GM12878 (cell line): ENCODE measurements around the gene NT5DC3. TPM values are rescaled to one million over a fixed set of nuclear protein-coding genes. Genes with fewer than 3 reads are reported as not detected.

ENCODE experiments used
- ATAC-seq: fragments of 200-7000 bp; cut with Tn5 transposase; 3 replicates; pipeline ENCODE4 v1.9.1; 2020; ENCODE audit warnings: mild to moderate bottlenecking, moderate library complexity
- BruUV-seq: library from RNA; stranded (reverse); fragments of 400-500 nt; replicated peaks from 2 replicates; lab custom pipeline; 2021; lab: Mats Ljungman, UMichigan
- CTCF ChIA-PET: fragments of 300-600 bp; sonication (Branson Sonifier 250); formaldehyde crosslinking; extraction: SDS; loops from one replicate; lab custom pipeline; 2021; ENCODE audit warnings: inconsistent platforms; lab: Yijun Ruan, JAX
- POLR2A ChIA-PET: fragments of 350-600 bp; formaldehyde crosslinking; extraction: SDS; loops from one replicate; lab custom pipeline; 2021; ENCODE audit warnings: inconsistent platforms; lab: Charles Lee
- RAD21 ChIA-PET: fragments of 300-600 bp; sonication (Branson Sonifier 250); formaldehyde crosslinking; loops from one replicate; lab custom pipeline; 2023; ENCODE audit warnings: antibody characterized with exemption; ENCODE audit not compliant: unreplicated experiment; lab: Charles Lee
- SMC1A ChIA-PET: fragments of 300-600 bp; sonication (Branson Sonifier 250); formaldehyde crosslinking; loops from one replicate; lab custom pipeline; 2023; ENCODE audit not compliant: unreplicated experiment, uncharacterized antibody; lab: Charles Lee
- DNase-seq: peaks from one replicate; pipeline ENCODE4 v3.0.0-alpha.2; 2011; ENCODE audit warnings: low read depth, low spot score
- FAIRE-seq: peaks from 3 replicates; lab custom pipeline; 2011; peaks lifted over from hg19 to GRCh38; lab: Jason Lieb, UNC
- H2AFZ ChIP-seq: 2 replicates; pipeline ENCODE4 v1.6.0; 2011; ENCODE audit warnings: low read depth, low read length, control low read depth; ENCODE audit not compliant: control insufficient read depth
- H3K27ac ChIP-seq: 2 replicates; pipeline ENCODE4 v1.5.1; 2011; ENCODE audit warnings: control low read depth; ENCODE audit not compliant: control insufficient read depth, insufficient read depth
- H3K27me3 ChIP-seq, 2 experiments: replicated peaks in 1 of 2; 2 replicates each; pipeline versions ENCODE4 v1.6.0 to v1.6.1; 2011; ENCODE audit warnings: low read length in 1 of 2; ENCODE audit not compliant: control insufficient read depth in 2 of 2, insufficient read depth in 2 of 2
- H3K36me3 ChIP-seq, 2 experiments: 2 replicates each; pipeline ENCODE4 v1.5.1; 2011; ENCODE audit warnings: low read length in 1 of 2; ENCODE audit not compliant: control insufficient read depth in 2 of 2, insufficient read depth in 2 of 2
- H3K4me1 ChIP-seq: 2 replicates; pipeline ENCODE4 v1.6.1; 2011; ENCODE audit warnings: mild to moderate bottlenecking, low read length, moderate library complexity, mixed read lengths; ENCODE audit not compliant: control insufficient read depth, insufficient read depth
- H3K4me2 ChIP-seq: 2 replicates; pipeline ENCODE4 v1.6.0; 2011; ENCODE audit warnings: control low read depth; ENCODE audit not compliant: control insufficient read depth, insufficient read depth
- H3K4me3 ChIP-seq: fragments of 200-600 bp; sonication (generic); 2 replicates; pipeline ENCODE4 v1.5.1; 2016
- H3K79me2 ChIP-seq: 2 replicates; pipeline ENCODE4 v1.6.0; 2011; ENCODE audit warnings: low read length; ENCODE audit not compliant: control insufficient read depth, insufficient read depth
- H3K9ac ChIP-seq: 2 replicates; pipeline ENCODE4 v1.8.0; 2011; ENCODE audit warnings: low read length, control low read depth, mixed read lengths; ENCODE audit not compliant: control insufficient read depth, insufficient read depth
- H3K9me3 ChIP-seq: replicated peaks from 3 replicates; pipeline ENCODE4 v1.5.1; 2011; ENCODE audit warnings: mild to moderate bottlenecking, low read length; ENCODE audit not compliant: control insufficient read depth, insufficient read depth
- H4K20me1 ChIP-seq: 2 replicates; pipeline ENCODE4 v1.6.0; 2011; ENCODE audit not compliant: control insufficient read depth, insufficient read depth
- BMI1 ChIP-seq: fragments of 450-650 bp; IDR thresholded peaks from 2 replicates; pipeline ENCODE4 v1.6.1; 2016; ENCODE audit warnings: mild to moderate bottlenecking, moderate library complexity, borderline replicate concordance
- CEBPB ChIP-seq, 2 experiments: fragments of 150-350 bp in 1 of 2; IDR thresholded peaks; 2 replicates each; pipeline ENCODE4 v1.6.1; 2012 to 2014; ENCODE audit warnings: low read depth in 2 of 2, low read length in 2 of 2, borderline replicate concordance in 1 of 2, inconsistent platforms in 1 of 2
- CEBPZ ChIP-seq: fragments of 150-350 bp; IDR thresholded peaks from 2 replicates; pipeline ENCODE4 v1.6.1; 2016; ENCODE audit warnings: low read depth, low read length
- ETV6 ChIP-seq, 2 experiments: fragments of 450-650 bp in 1 of 2; IDR thresholded peaks in 1 of 2; conservative IDR thresholded peaks in 1 of 2; 2 replicates each; pipeline ENCODE4 v1.6.1; 2014; ENCODE audit warnings: antibody characterized with exemption in 1 of 2, borderline replicate concordance in 1 of 2, low read depth in 1 of 2, mild to moderate bottlenecking in 1 of 2, moderate library complexity in 1 of 2
- IRF3 ChIP-seq: fragments of 450-650 bp; IDR thresholded peaks from 2 replicates; pipeline ENCODE4 v1.6.1; 2014; ENCODE audit warnings: mild to moderate bottlenecking
- LARP7 ChIP-seq: fragments of 450-650 bp; IDR thresholded peaks from 2 replicates; pipeline ENCODE4 v1.6.1; 2017; ENCODE audit warnings: mild to moderate bottlenecking
- NBN ChIP-seq: fragments of 450-650 bp; IDR thresholded peaks from 2 replicates; pipeline ENCODE4 v1.6.1; 2016
- NFYA ChIP-seq: IDR thresholded peaks from 2 replicates; pipeline ENCODE4 v1.6.1; 2011; ENCODE audit warnings: low read depth, mild to moderate bottlenecking, low read length, improper control_type of control experiment, borderline replicate concordance
- PAX5 ChIP-seq: IDR thresholded peaks from 2 replicates; pipeline ENCODE4 v1.6.1; 2011; ENCODE audit warnings: low read depth, low read length, borderline replicate concordance
- SIN3A ChIP-seq: IDR thresholded peaks from 2 replicates; pipeline ENCODE4 v1.6.1; 2012; ENCODE audit warnings: low read depth, low read length, improper control_type of control experiment
- SIX5 ChIP-seq: IDR thresholded peaks from 2 replicates; pipeline ENCODE4 v1.6.1; 2011; ENCODE audit warnings: mild to moderate bottlenecking, low read depth, low read length, moderate library complexity; ENCODE audit not compliant: severe bottlenecking
- SMARCA5 ChIP-seq: fragments of 450-650 bp; IDR thresholded peaks from 2 replicates; pipeline ENCODE4 v1.6.1; 2017; ENCODE audit warnings: mild to moderate bottlenecking
- SPI1 ChIP-seq: IDR thresholded peaks from 2 replicates; pipeline ENCODE4 v1.6.1; 2011; ENCODE audit warnings: low read depth, mild to moderate bottlenecking, low read length, moderate library complexity, borderline replicate concordance; ENCODE audit not compliant: insufficient read depth
- SREBF2 ChIP-seq: IDR thresholded peaks from 2 replicates; pipeline ENCODE4 v1.6.1; 2012; ENCODE audit warnings: mild to moderate bottlenecking, low read length
- YY1 ChIP-seq: IDR thresholded peaks from 2 replicates; pipeline ENCODE4 v1.6.1; 2011; ENCODE audit warnings: low read depth, mild to moderate bottlenecking, low read length
- ZNF592 ChIP-seq: fragments of 450-650 bp; IDR thresholded peaks from 2 replicates; pipeline ENCODE4 v1.6.1; 2017; ENCODE audit warnings: mild to moderate bottlenecking, moderate library complexity
- WGBS: methylation state at CpG from one replicate; pipeline ENCODE4 v1.1.6; 2016; ENCODE audit warnings: low lambda C conversion rate; ENCODE audit not compliant: insufficient replicate concordance, insufficient coverage; ENCODE audit errors: missing lambda C conversion rate; 5-methylcytosine and 5-hydroxymethylcytosine counted together
- in situ Hi-C: fragments of 300-500 bp; cut with MboI; formaldehyde crosslinking; loops from 9 replicates; pipeline ENCODE4 v1.14.3; 2018; ENCODE audit warnings: mixed read lengths
- intact Hi-C: fragments of 100-400 bp; cut with micrococcal nuclease; formaldehyde crosslinking; loops from one replicate; pipeline ENCODE4 v1.14.2; 2022; ENCODE audit not compliant: unreplicated experiment
- polyA plus RNA-seq, 11 experiments: library from polyadenylated mRNA; depleted of rRNA in 4 of 11; unstranded in 6 of 11; stranded (reverse) in 5 of 11; fragments of >200 nt; fragmentation: Nextera tagmentation in 4 of 11; fragmentation: Illumina TruSeq in 1 of 11; extraction: Ambion mirVana in 4 of 11; extraction: Trizol in 1 of 11; gene quantifications; 1 replicate in 1 of 11; 2 replicates in 10 of 11; pipeline versions ENCODE4 v1.2.1 to v1.2.3, GENCODE V29; 2011 to 2016; ENCODE audit warnings: inconsistent platforms in 2 of 11, missing spikeins in 2 of 11, low read depth in 1 of 11
- total RNA-seq, 4 experiments: library from RNA; depleted of rRNA in 3 of 4; stranded (reverse); fragments of >200 nt in 3 of 4; fragmentation: Illumina TruSeq in 1 of 4; extraction: Trizol in 1 of 4; gene quantifications; 2 replicates each; pipeline versions ENCODE4 v1.2.1 to v1.2.3, GENCODE V29; 2013 to 2021

The NT5DC3 gene
- total and polyA plus RNA-seq, 10 of the 15 experiments (the other 5 are each of a cell fraction or from before 2014, with no cell fraction given): 2.0 to 12.4 (median 5.9) TPM

DNA sequence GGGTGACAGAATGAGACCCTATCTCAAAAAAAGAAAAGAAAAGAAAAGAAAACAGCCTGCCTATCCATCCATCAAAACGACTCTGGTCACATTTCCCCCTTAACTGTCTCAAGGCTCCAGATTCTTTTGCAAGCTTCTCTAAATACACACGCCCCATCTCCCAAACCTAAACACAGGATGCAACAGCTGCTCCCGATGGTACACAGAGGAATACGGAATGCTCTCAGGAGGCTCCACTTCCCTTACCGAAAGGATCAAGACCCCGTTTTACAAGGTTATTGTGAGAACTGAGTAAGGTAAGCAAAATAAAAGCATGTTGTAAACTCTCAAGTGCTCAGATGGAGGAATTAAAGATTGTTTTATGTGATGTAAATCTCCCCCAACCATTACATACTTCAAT, 62.3 kb downstream of the NT5DC3 start (continued):
- TF ChIP-seq ETV6 (conservative IDR thresholded peaks at IDR 0.05 in 1 of 2, IDR thresholded peaks at IDR 0.05 in 1 of 2; ENCODE audit: borderline replicate concordance in 1 of 2, low read depth in 1 of 2): no peak
- TF ChIP-seq PAX5: no peak
- no peak for TF ChIP-seq SPI1
- no peak for TF ChIP-seq SREBF2
- TF ChIP-seq NFYA: no peak

DNA sequence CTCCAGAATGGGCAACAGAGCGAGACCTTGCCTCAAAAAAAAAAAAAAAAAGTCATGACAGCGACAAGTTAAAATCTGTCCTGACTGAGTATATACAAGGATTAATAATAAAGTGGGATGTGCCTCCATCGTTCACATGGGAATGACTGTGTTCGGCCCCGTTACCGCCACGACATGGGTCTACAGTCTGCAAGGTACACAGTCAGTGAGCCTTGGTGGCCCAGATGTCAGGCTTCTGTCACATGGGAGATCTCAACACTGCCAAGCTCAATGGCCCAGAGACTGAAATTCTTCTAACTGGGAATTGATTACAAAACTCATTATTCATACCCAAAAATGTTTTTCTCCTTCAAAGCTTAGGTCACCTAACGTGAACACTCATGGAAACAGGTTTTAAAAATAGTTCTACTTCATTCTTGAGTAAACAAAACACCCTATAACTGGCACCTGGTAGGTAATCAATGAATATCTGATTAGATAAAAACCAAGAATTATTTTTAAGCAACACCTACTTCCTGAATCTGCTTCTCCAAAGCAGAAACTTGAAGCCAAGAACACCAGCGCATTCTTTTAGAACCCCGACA, 66.0 kb downstream of the NT5DC3 start:
- CTCF ChIA-PET: no interaction called here
- TF ChIP-seq NBN (no peak), CEBPB (IDR thresholded peaks at IDR 0.05; ENCODE audit: borderline replicate concordance in 1 of 2, low read depth in 2 of 2, low read length in 2 of 2) (no peak), LARP7 (no peak), ZNF592 (no peak), SIX5 (no peak), BMI1 (no peak), SIN3A (no peak), YY1 (no peak), IRF3 (no peak), CEBPZ (no peak), SMARCA5 (no peak)

More for the DNA sequence above, 66.0 kb downstream of the NT5DC3 start:
- no peak for DNase-seq
- Histone ChIP-seq H3K27ac (no peak overlapping the region), H3K9me3 (no peaks in the 10 kb centered on the region), H4K20me1 (no peaks in the 10 kb centered on the region), H3K4me3 (no peak overlapping the region), H2AFZ (no peak overlapping the region), H3K27me3 (no peaks in the 10 kb centered on the region), H3K9ac (no peak overlapping the region), H3K4me1 (no peaks in the 10 kb centered on the region), H3K4me2 (no peak overlapping the region), H3K79me2 (no peaks in the 10 kb centered on the region), H3K36me3 (peaks cover 0 to 6% of the 10 kb centered on the region in 2 experiments; a peak in 2 of 4 replicates)
- no peak for FAIRE-seq
- in situ Hi-C loops: no loop called here
- no peak for ATAC-seq
- SMC1A ChIA-PET: interaction anchor here (1.4 kb wide), 1 partner anchor 18 kb away, joined by 3 read pairs; no protein-coding TSS in a partner anchor
- intact Hi-C loops: no loop called here
- 91% methylated on average over 9 of the region's 10 CpGs for whole genome bisulfite sequencing
- POLR2A ChIA-PET: no interaction called here
- TSS peak; percentile 41 for BruUV-seq
- RAD21 ChIA-PET: no interaction called here
